DND-41 (cell line): ENCODE data around the gene FOXRED2.

Source experiments
- ATAC-seq: fragments of 200-7000 bp; cut with Tn5 transposase; 3 replicates; pipeline ENCODE4 v1.9.1; 2021; ENCODE audit warnings: low read depth; ENCODE audit not compliant: insufficient read depth
- DNase-seq: peaks from one replicate; pipeline ENCODE4 v3.0.0-alpha.2; 2020
- H2AFZ ChIP-seq: 2 replicates; pipeline ENCODE4 v1.6.0; 2012; ENCODE audit warnings: low read depth, low read length
- H3K27ac ChIP-seq: 2 replicates; pipeline ENCODE4 v1.5.1; 2012; ENCODE audit warnings: low read length, inconsistent platforms
- H3K27me3 ChIP-seq: fragments of 200-600 bp; sonication (generic); 2 replicates; pipeline ENCODE4 v1.6.0; 2012; ENCODE audit warnings: low read length, mild to moderate bottlenecking, inconsistent platforms; ENCODE audit not compliant: insufficient read depth, poor library complexity
- H3K36me3 ChIP-seq: 2 replicates; pipeline ENCODE4 v1.5.1; 2012; ENCODE audit warnings: low read length, inconsistent platforms; ENCODE audit not compliant: insufficient read depth
- H3K4me1 ChIP-seq: 2 replicates; pipeline ENCODE4 v1.5.1; 2012; ENCODE audit warnings: mild to moderate bottlenecking, low read length; ENCODE audit not compliant: insufficient read depth
- H3K4me2 ChIP-seq: 2 replicates; pipeline ENCODE4 v1.6.0; 2012; ENCODE audit warnings: mild to moderate bottlenecking, moderate library complexity, low read length, inconsistent platforms; ENCODE audit not compliant: insufficient read depth
- H3K4me3 ChIP-seq, 2 experiments: fragments of 200-600 bp in 1 of 2; shearing (Covaris generic) in 1 of 2; 2 replicates each; pipeline ENCODE4 v1.5.1; 2012 to 2016; ENCODE audit warnings: inconsistent platforms in 2 of 2, low read length in 2 of 2, mild to moderate bottlenecking in 2 of 2, low read depth in 1 of 2, moderate library complexity in 1 of 2
- H3K79me2 ChIP-seq: 2 replicates; pipeline ENCODE4 v1.6.0; 2012; ENCODE audit warnings: low read length, inconsistent platforms; ENCODE audit not compliant: insufficient read depth
- H3K9ac ChIP-seq: 2 replicates; pipeline ENCODE4 v1.6.0; 2012; ENCODE audit warnings: low read depth, mild to moderate bottlenecking, inconsistent platforms, low read length, moderate library complexity
- H3K9me3 ChIP-seq: 2 replicates; pipeline ENCODE4 v1.5.1; 2012; ENCODE audit warnings: low read length, moderate library complexity, mild to moderate bottlenecking, inconsistent platforms; ENCODE audit not compliant: insufficient read depth, severe bottlenecking
- H4K20me1 ChIP-seq: 2 replicates; pipeline ENCODE4 v1.6.0; 2012; ENCODE audit warnings: low read length; ENCODE audit not compliant: insufficient read depth
- CTCF ChIP-seq: IDR thresholded peaks from 2 replicates; pipeline ENCODE4 v1.5.1; 2012; ENCODE audit warnings: borderline replicate concordance, low read length, moderate library complexity, mild to moderate bottlenecking; ENCODE audit not compliant: poor library complexity, severe bottlenecking; ENCODE audit errors: extremely low read depth
- EZH2 ChIP-seq: IDR thresholded peaks from 3 replicates; pipeline ENCODE4 v1.6.1; 2012; ENCODE audit warnings: borderline replicate concordance, low read depth, mild to moderate bottlenecking, moderate library complexity, low read length, inconsistent platforms; ENCODE audit not compliant: severe bottlenecking

The FOXRED2 gene

DNA sequence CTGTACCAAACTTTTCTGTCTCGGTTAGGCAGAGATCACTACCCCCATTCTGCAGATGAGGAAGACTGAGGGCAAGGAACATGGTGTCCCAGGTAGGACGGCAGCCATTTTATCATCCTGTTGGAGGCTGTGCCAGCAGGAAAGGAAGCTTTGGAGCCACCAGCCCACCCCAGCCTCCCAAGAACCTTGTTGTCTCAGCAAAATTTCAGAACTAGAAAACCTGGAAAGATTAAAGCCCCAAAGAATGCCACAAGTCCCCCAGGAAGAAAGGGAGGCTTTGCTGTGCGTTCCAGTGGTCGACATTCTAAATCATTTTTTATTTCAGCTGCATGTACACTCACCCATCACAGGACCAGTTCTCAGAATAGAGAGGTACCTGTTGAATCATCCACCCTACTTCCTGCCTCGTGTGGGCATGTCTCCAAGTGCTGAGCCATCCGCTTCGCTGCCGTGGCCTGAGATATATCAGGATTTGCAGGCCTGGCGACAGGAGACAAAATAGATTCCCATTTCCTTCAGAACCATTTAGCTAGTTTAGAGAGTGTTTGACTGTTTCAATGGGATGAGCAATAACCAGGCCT lies 35.1 kb upstream of the FOXRED2 start:
- Histone ChIP-seq H3K4me3 (no peak overlapping the region), H3K9ac (no peak overlapping the region), H3K4me2 (no peak overlapping the region), H3K27ac (no peak overlapping the region), H2AFZ (no peak overlapping the region), H3K27me3 (peaks cover 5% of the 10 kb centered on the region), H4K20me1 (no peaks in the 10 kb centered on the region), H3K36me3 (no peaks in the 10 kb centered on the region), H3K9me3 (no peaks in the 10 kb centered on the region), H3K4me1 (no peaks in the 10 kb centered on the region; the same call in 1 of the 2 replicates), H3K79me2 (no peaks in the 10 kb centered on the region)
- TF ChIP-seq CTCF, result no peak
- TF ChIP-seq EZH2, result no peak
- no peak for ATAC-seq
- DNase-seq, result no peak

GRCh38 chr22:36540867-36541642 lies 34.2 kb upstream of the FOXRED2 start:
- no peaks in the 10 kb centered on the region for H3K27me3 ChIP-seq
- ATAC-seq, result no peak
- no peak overlapping the region for H2AFZ ChIP-seq
- no peak overlapping the region for H3K4me3 ChIP-seq
- H3K9ac ChIP-seq, result no peak overlapping the region
- H3K36me3 ChIP-seq, result no peaks in the 10 kb centered on the region
- no peaks in the 10 kb centered on the region for H3K79me2 ChIP-seq
- H3K27ac ChIP-seq, result no peak overlapping the region
- TF ChIP-seq EZH2 (no peak), CTCF (no peak)
- no peaks in the 10 kb centered on the region; the same call in 1 of the 2 replicates for H3K4me1 ChIP-seq
- H3K9me3 ChIP-seq, result no peaks in the 10 kb centered on the region
- no peak overlapping the region for H3K4me2 ChIP-seq
- DNase-seq, result no peak
- no peaks in the 10 kb centered on the region for H4K20me1 ChIP-seq

DNA sequence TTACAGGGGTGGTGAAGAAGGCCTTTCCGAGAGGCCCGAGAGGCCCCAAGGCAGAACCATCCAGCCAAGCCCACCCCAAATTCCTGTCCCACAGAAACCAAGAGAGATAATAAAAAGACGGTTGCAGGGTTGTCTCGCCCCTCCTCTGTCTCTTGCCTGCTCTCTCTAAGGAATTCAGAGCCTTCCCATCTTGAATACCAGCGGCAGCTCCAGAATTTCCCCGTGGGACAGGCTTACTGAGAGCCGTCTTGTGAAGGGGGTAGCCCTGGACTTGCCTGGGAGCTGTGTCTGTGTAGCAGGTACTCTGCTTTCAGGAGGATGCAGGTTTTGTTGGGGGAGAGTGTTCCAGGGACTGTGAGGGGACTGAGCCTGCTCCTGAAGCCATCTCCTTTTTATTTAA lies 31.7 kb upstream of the FOXRED2 start:
- no peaks in the 10 kb centered on the region for H3K79me2 ChIP-seq
- H3K4me1 ChIP-seq, result no peaks in the 10 kb centered on the region
- H3K4me2 ChIP-seq, result no peak overlapping the region
- ATAC-seq (no peak), DNase-seq (no peak)
- no peak overlapping the region for H3K4me3 ChIP-seq
- H3K9ac ChIP-seq, result no peak overlapping the region
- no peaks in the 10 kb centered on the region for H3K36me3 ChIP-seq
- H3K9me3 ChIP-seq, result no peaks in the 10 kb centered on the region
- H3K27ac ChIP-seq, result no peak overlapping the region
- no peak overlapping the region for H2AFZ ChIP-seq
- H4K20me1 ChIP-seq, result no peaks in the 10 kb centered on the region
- H3K27me3 ChIP-seq, result no peaks in the 10 kb centered on the region
- TF ChIP-seq CTCF (no peak), EZH2 (no peak)
